CD4-positive, alpha-beta T cell (primary cell): ENCODE measurements around the gene CRYBG1. TPM values are rescaled to one million over a fixed set of nuclear protein-coding genes. Genes with fewer than 3 reads are reported as not detected.
"Not testable (repeated sequence)": the region's sequence is repeated elsewhere in the genome, so short reads cannot be mapped to it uniquely, and the experiment has no call there.

Source experiments
- ATAC-seq: fragments of 200-7000 bp; cut with Tn5 transposase; one replicate; pipeline ENCODE4 v1.10.0; 2022; ENCODE audit warnings: mild to moderate bottlenecking; ENCODE audit not compliant: poor library complexity
- CTCF ChIA-PET: fragments of 350-600 bp; sonication (Branson Sonifier 250); formaldehyde crosslinking; loops from one replicate; lab custom pipeline; 2021; ENCODE audit warnings: antibody characterized with exemption, inconsistent platforms; lab: Charles Lee
- POLR2A ChIA-PET: fragments of 350-600 bp; sonication (Branson Sonifier 250); formaldehyde crosslinking; loops from one replicate; lab custom pipeline; 2021; ENCODE audit warnings: antibody characterized with exemption, inconsistent platforms; lab: Charles Lee
- DNase-seq, 14 experiments: peaks; one replicate each; pipeline ENCODE4 v3.0.0-alpha.2; 2013 to 2020; ENCODE audit warnings: mixed read lengths in 2 of 14
- H3K27ac ChIP-seq, 2 donors: one replicate each; pipeline versions ENCODE4 v1.5.1 to v1.7.0; 2013; ENCODE audit warnings: low read length in 2 of 2, low read depth in 1 of 2, mild to moderate bottlenecking in 1 of 2
- H3K27me3 ChIP-seq, 2 experiments: 1 replicate in 1 of 2; 2 replicates in 1 of 2; pipeline versions ENCODE4 v1.6.1 to v1.7.0; 2013; ENCODE audit warnings: low read length in 2 of 2, control low read depth in 1 of 2, mild to moderate bottlenecking in 1 of 2, moderate library complexity in 1 of 2; ENCODE audit not compliant: insufficient read depth in 2 of 2, control insufficient read depth in 1 of 2
- H3K36me3 ChIP-seq: one replicate; pipeline ENCODE4 v1.6.1; 2013; ENCODE audit warnings: low read length, control low read depth; ENCODE audit not compliant: insufficient read depth
- H3K4me1 ChIP-seq: one replicate; pipeline ENCODE4 v1.6.1; 2013; ENCODE audit warnings: low read length, control low read depth; ENCODE audit not compliant: insufficient read depth
- H3K4me3 ChIP-seq: one replicate; pipeline ENCODE4 v1.5.1; 2013; ENCODE audit warnings: mild to moderate bottlenecking, low read length, moderate library complexity
- H3K9me3 ChIP-seq, 2 experiments: 1 replicate in 1 of 2; 2 replicates in 1 of 2; pipeline versions ENCODE4 v1.6.1 to v1.7.0; 2013; ENCODE audit warnings: low read length in 2 of 2, mild to moderate bottlenecking in 2 of 2, control low read depth in 1 of 2, moderate library complexity in 1 of 2; ENCODE audit not compliant: control insufficient read depth in 1 of 2, insufficient read depth in 1 of 2
- H3K27ac Mint-ChIP-seq: one replicate; pipeline ENCODE4 v1.8.0; 2020; ENCODE audit warnings: mixed read lengths
- H3K27me3 Mint-ChIP-seq: one replicate; pipeline ENCODE4 v1.8.0; 2021; ENCODE audit warnings: mixed read lengths
- H3K36me3 Mint-ChIP-seq: one replicate; pipeline ENCODE4 v1.8.0; 2021; ENCODE audit warnings: low read depth, mixed read lengths
- H3K4me1 Mint-ChIP-seq: one replicate; pipeline ENCODE4 v1.8.0; 2021; ENCODE audit warnings: low read depth, mixed read lengths
- H3K4me3 Mint-ChIP-seq: one replicate; pipeline ENCODE4 v1.8.0; 2020; ENCODE audit warnings: mild to moderate bottlenecking, mixed read lengths
- H3K9me3 Mint-ChIP-seq: one replicate; pipeline ENCODE4 v1.8.0; 2020; ENCODE audit warnings: mixed read lengths
- CTCF ChIP-seq: fragments of 200-600 bp; IDR thresholded peaks from one replicate; pipeline ENCODE4 v1.8.0; 2022; ENCODE audit warnings: antibody characterized with exemption, mild to moderate bottlenecking
- intact Hi-C, 2 experiments: fragments of 100-400 bp; cut with DNase I in 1 of 2; cut with micrococcal nuclease in 1 of 2; formaldehyde crosslinking; loops; one replicate each; pipeline versions ENCODE4 v1.15.1 to v1.9.0; 2023 to 2025; cut with DNase I, micrococcal nuclease
- total RNA-seq, 174 experiments: library from RNA in 2 of 174; stranded (reverse) in 2 of 174; gene quantifications; one replicate each; pipeline ENCODE4 v1.2.3 and lab custom pipeline; 2021 to 2026

Gene CRYBG1
- total RNA-seq, 2 experiments from 2014 or later = 58.5 to 59.4 TPM

GRCh38 chr6:106558364-106558763, 197.8 kb downstream of the CRYBG1 start:
- Histone ChIP-seq H3K4me3 (no peak overlapping the region), H3K36me3 (peaks cover 84% of the 10 kb centered on the region), H3K9me3 (no peaks in the 10 kb centered on the region), H3K27me3 (no peaks in the 10 kb centered on the region), H3K27ac (no peak overlapping the region), H3K4me1 (no peaks in the 10 kb centered on the region)
- no peaks in the 10 kb centered on the region for H3K4me1 Mint-ChIP-seq
- H3K4me3 Mint-ChIP-seq = no peak overlapping the region
- no peak overlapping the region for H3K27ac Mint-ChIP-seq
- ChIA-PET CTCF (interaction anchor here (0.9 to 1.6 kb wide), 3 partner anchors 8 to 113 kb away, joined by 3 to 6 read pairs (median 3); no protein-coding TSS in a partner anchor), POLR2A (interaction anchor here (2.2 kb wide), 1 partner anchor 46 kb away, joined by 14 read pairs; no protein-coding TSS in a partner anchor)
- no peaks in the 10 kb centered on the region for H3K27me3 Mint-ChIP-seq
- ATAC-seq (no peak), DNase-seq (no peak)
- H3K36me3 Mint-ChIP-seq = peaks cover 96% of the 10 kb centered on the region
- TF ChIP-seq CTCF = no peak
- intact Hi-C loops = no loop called here
- no peaks in the 10 kb centered on the region for H3K9me3 Mint-ChIP-seq

- H3K9me3 ChIP-seq, H3K27ac Mint-ChIP-seq, H3K4me3 ChIP-seq, H3K4me3 Mint-ChIP-seq, H3K27me3 Mint-ChIP-seq, H3K27ac ChIP-seq, DNase-seq, H3K9me3 Mint-ChIP-seq, H3K4me1 Mint-ChIP-seq, H3K27me3 ChIP-seq, ATAC-seq, POLR2A ChIA-PET, intact Hi-C loops, H3K4me1 ChIP-seq: not testable (repeated sequence)
- CTCF ChIA-PET = interaction anchor here (0.7 to 1.6 kb wide), 2 partner anchors 47 to 102 kb away, joined by 3 to 6 read pairs; no protein-coding TSS in a partner anchor
- H3K36me3 ChIP-seq = peaks cover 84% of the 10 kb centered on the region
- H3K36me3 Mint-ChIP-seq = peaks cover 96% of the 10 kb centered on the region
Observed at GRCh38 chr6:106559659-106560058, 199.1 kb downstream of the CRYBG1 start.

GRCh38 chr6:106560996-106561685, 200.6 kb downstream of the CRYBG1 start:
- H3K9me3 Mint-ChIP-seq = no peaks in the 10 kb centered on the region
- H3K36me3 Mint-ChIP-seq = peaks cover 94% of the 10 kb centered on the region

More at GRCh38 chr6:106560996-106561685, 200.6 kb downstream of the CRYBG1 start:
- DNase-seq (peak in 3 of 14 experiments; percentile 19 to 24 (median 20)), ATAC-seq (no peak)
- Histone ChIP-seq H3K27me3 (no peaks in the 10 kb centered on the region), H3K27ac (no peak overlapping the region), H3K9me3 (no peaks in the 10 kb centered on the region), H3K4me3 (no peak overlapping the region), H3K36me3 (peaks cover 85% of the 10 kb centered on the region), H3K4me1 (no peaks in the 10 kb centered on the region)
- intact Hi-C loops = no loop called here
- ChIA-PET CTCF (interaction anchor here (1.2 to 1.6 kb wide), 2 partner anchors 39 to 49 kb away, joined by 3 to 5 read pairs; no protein-coding TSS in a partner anchor), POLR2A (interaction anchor here (0.7 to 2.0 kb wide), 3 partner anchors 48 to 113 kb away, joined by 3 to 4 read pairs (median 3); no protein-coding TSS in a partner anchor)
- Mint-ChIP-seq H3K27me3 (no peaks in the 10 kb centered on the region), H3K27ac (peak overlapping the region; percentile 19), H3K4me3 (no peak overlapping the region), H3K4me1 (no peaks in the 10 kb centered on the region)
- TF ChIP-seq CTCF = no peak
